Measurements from ENCODE around the gene FARSA. TPM values are rescaled to one million over a fixed set of nuclear protein-coding genes. Genes with fewer than 3 reads are reported as not detected.

The FARSA gene
- total RNA-seq, 4 donors from 2014 or later, result 22.7 to 44.7 (median 32.2) TPM

GRCh38 chr19:12880551-12881171 is 52.9 kb downstream of the FARSA start:
- no peak for DNase-seq (ENCODE audit: low spot score in 2 of 2)
- H3K9me3 ChIP-seq, result peaks cover 0 to 15% (median 0%) of the 10 kb centered on the region in 4 donors
- H3K4me1 ChIP-seq, result peaks cover 0 to 25% (median 9%) of the 10 kb centered on the region in 4 donors
- peak overlapping the region; percentile 78 to 92 (median 86) for H3K27ac ChIP-seq
- H3K4me3 ChIP-seq, result peak overlapping the region; percentile 59 to 77 (median 62)
- TF ChIP-seq EP300 (IDR thresholded peaks at IDR 0.05) (no peak), POLR2A (IDR thresholded peaks at IDR 0.05) (no peak), CTCF (IDR thresholded peaks at IDR 0.05) (no peak)
- H3K27me3 ChIP-seq, result peaks cover 0 to 23% of the 10 kb centered on the region in 2 donors
- H3K36me3 ChIP-seq, result peaks cover 0 to 34% (median 13%) of the 10 kb centered on the region in 3 donors
- WGBS, 2 donors, result 16 to 21% methylated on average over 20 to 29 of the region's 29 CpGs

GRCh38 chr19:12875086-12875485 is 58.4 kb downstream of the FARSA start:
- TF ChIP-seq EP300 (IDR thresholded peaks at IDR 0.05) (no peak), CTCF (IDR thresholded peaks at IDR 0.05) (no peak), POLR2A (IDR thresholded peaks at IDR 0.05) (no peak)
- no peak overlapping the region for H3K4me3 ChIP-seq
- H3K27me3 ChIP-seq, result no peaks in the 10 kb centered on the region
- H3K36me3 ChIP-seq, result peaks cover 0 to 62% (median 14%) of the 10 kb centered on the region in 3 donors
- 90 to 93% methylated on average over 6 of the region's 6 CpGs for WGBS, 2 donors
- no peak overlapping the region for H3K27ac ChIP-seq
- no peak for DNase-seq (ENCODE audit: low spot score in 2 of 2)
- H3K9me3 ChIP-seq, result no peaks in the 10 kb centered on the region
- no peaks in the 10 kb centered on the region for H3K4me1 ChIP-seq

- 87 to 95% methylated on average over 60 to 84 of the region's 86 CpGs for whole genome bisulfite sequencing, 2 donors
- TF ChIP-seq CTCF (IDR thresholded peaks at IDR 0.05) (no peak), POLR2A (IDR thresholded peaks at IDR 0.05) (no peak), EP300 (IDR thresholded peaks at IDR 0.05) (no peak)
- H3K27me3 ChIP-seq, result no peaks in the 10 kb centered on the region
- no peak overlapping the region for H3K4me3 ChIP-seq
- no peaks in the 10 kb centered on the region for H3K9me3 ChIP-seq
- DNase-seq (ENCODE audit: low spot score in 2 of 2), result no peak
- H3K4me1 ChIP-seq, result no peaks in the 10 kb centered on the region
- H3K27ac ChIP-seq, result no peak overlapping the region
- peaks cover 0 to 62% (median 14%) of the 10 kb centered on the region in 3 donors for H3K36me3 ChIP-seq
These were observed 59.4 kb downstream of the FARSA start for GRCh38 chr19:12873891-12874745.

- H3K4me1 ChIP-seq, result no peaks in the 10 kb centered on the region
- DNase-seq (ENCODE audit: low spot score in 2 of 2), result no peak
- H3K9me3 ChIP-seq, result no peaks in the 10 kb centered on the region
- peaks cover 0 to 53% (median 12%) of the 10 kb centered on the region in 3 donors for H3K36me3 ChIP-seq
- TF ChIP-seq POLR2A (IDR thresholded peaks at IDR 0.05) (no peak), EP300 (IDR thresholded peaks at IDR 0.05) (no peak), CTCF (IDR thresholded peaks at IDR 0.05) (no peak)
- no peak overlapping the region for H3K4me3 ChIP-seq
- H3K27me3 ChIP-seq, result peaks cover 0 to 6% of the 10 kb centered on the region in 2 donors
- H3K27ac ChIP-seq, result no peak overlapping the region
- WGBS, 2 donors, result 61 to 66% methylated on average over 64 to 70 of the region's 70 CpGs
These were observed 60.3 kb downstream of the FARSA start for GRCh38 chr19:12872941-12873890.

Small RNA genes within 50 kb of the gene (small RNA-seq; reads per million reads assigned to genes)
- gene MIR5695, result not detected
- gene MIR6515, result not detected

Other genes with a start within 250 kb of the FARSA start
- not detected for gene GNG14, start 245.7 kb downstream of the FARSA start, total RNA-seq
- gene FBXW9, start 237.1 kb downstream of the FARSA start, total RNA-seq, result 1 to 10 TPM; 1.2 to 7.5 (median 5.7) TPM
- gene TNPO2, start 209.8 kb downstream of the FARSA start, total RNA-seq, result 100 to 1,000 TPM in 1 of 4 donors, 10 to 100 TPM in 3; 56.1 to 120 (median 77.6) TPM
- gene TRIR, start 199.0 kb downstream of the FARSA start, total RNA-seq, result 100 to 1,000 TPM; 328 to 649 (median 501) TPM
- gene GET3, start 196.2 kb downstream of the FARSA start, total RNA-seq, result 10 to 100 TPM; 22.6 to 40.4 (median 36.3) TPM
- gene BEST2, start 181.9 kb downstream of the FARSA start, total RNA-seq, result under 1 TPM in 1 of 4 donors, not detected in 3; 0.21 TPM
- 100 to 1,000 TPM in 1 of 4 donors, 10 to 100 TPM in 3; 27.3 to 109 (median 50.2) TPM for gene HOOK2, start 158.2 kb downstream of the FARSA start, total RNA-seq
- gene JUNB, start 142.2 kb downstream of the FARSA start, total RNA-seq, result 100 to 1,000 TPM; 421 to 676 (median 613) TPM
- 100 to 1,000 TPM; 129 to 182 (median 163) TPM for gene PRDX2, start 131.9 kb downstream of the FARSA start, total RNA-seq
- 1 to 10 TPM in 1 of 4 donors, not detected in 3; 4.8 TPM for gene THSD8, start 131.6 kb downstream of the FARSA start, total RNA-seq
- 1 to 10 TPM; 5.4 to 8.6 (median 6.7) TPM for gene RNASEH2A, start 127.1 kb downstream of the FARSA start, total RNA-seq
- gene RTBDN, start 99.1 kb downstream of the FARSA start, total RNA-seq, result not detected
- gene MAST1, start 95.2 kb downstream of the FARSA start, total RNA-seq, result not detected
- gene DNASE2, start 52.3 kb downstream of the FARSA start, total RNA-seq, result 10 to 100 TPM; 38.1 to 59.0 (median 44.2) TPM
- gene KLF1, start 46.5 kb downstream of the FARSA start, total RNA-seq, result not detected
- gene GCDH, start 42.6 kb downstream of the FARSA start, total RNA-seq, result 10 to 100 TPM; 50.4 to 68.0 (median 64.6) TPM
- gene SYCE2, start 14.4 kb downstream of the FARSA start, total RNA-seq, result not detected
- gene CALR, start 4.9 kb upstream of the FARSA start, total RNA-seq, result 100 to 1,000 TPM; 173 to 398 (median 313) TPM
- gene RAD23A, start 12.2 kb upstream of the FARSA start, total RNA-seq, result 100 to 1,000 TPM in 3 of 4 donors, 10 to 100 TPM in 1; 89.2 to 111 (median 108) TPM
- gene GADD45GIP1, start 23.5 kb upstream of the FARSA start, total RNA-seq, result 10 to 100 TPM; 41.4 to 68.8 (median 53.5) TPM
- gene DAND5, start 35.9 kb upstream of the FARSA start, total RNA-seq, result not detected
- 10 to 100 TPM; 39.8 to 55.8 (median 48.2) TPM for gene NFIX, start 61.8 kb upstream of the FARSA start, total RNA-seq
- gene LYL1, start 169.1 kb upstream of the FARSA start, total RNA-seq, result 10 to 100 TPM; 21.1 to 43.5 (median 25.8) TPM
- 10 to 100 TPM; 38.4 to 92.7 (median 49.2) TPM for gene TRMT1, start 183.0 kb upstream of the FARSA start, total RNA-seq
- gene NACC1, start 184.6 kb upstream of the FARSA start, total RNA-seq, result 10 to 100 TPM; 15.3 to 37.1 (median 25.8) TPM
- gene STX10, start 216.7 kb upstream of the FARSA start, total RNA-seq, result 100 to 1,000 TPM in 1 of 4 donors, 10 to 100 TPM in 3; 58.6 to 145 (median 86.6) TPM
- 10 to 100 TPM; 37.3 to 77.4 (median 58.3) TPM for gene IER2, start 216.7 kb upstream of the FARSA start, total RNA-seq